ENCODE data around the gene GLI3. TPM values are rescaled to one million over a fixed set of nuclear protein-coding genes. Genes with fewer than 3 reads are reported as not detected.

Gene GLI3
- total RNA-seq, 6 experiments from 2014 or later = 0.12 to 0.95 (median 0.21) TPM

- no peak for TF ChIP-seq CTCF (IDR thresholded peaks at IDR 0.05)
- no peak for TF ChIP-seq POLR2A (IDR thresholded peaks at IDR 0.05)
- DNase-seq (no peak), ATAC-seq (no peak)
- 42% methylated on average over 3 of the region's 3 CpGs for WGBS (ENCODE audit: insufficient coverage, low coverage, low lambda C conversion rate, missing lambda C conversion rate)
- H3K9me3 ChIP-seq = no peaks in the 10 kb centered on the region
- H3K27ac ChIP-seq = no peak overlapping the region
- no peaks in the 10 kb centered on the region for H3K27me3 ChIP-seq
- no peaks in the 10 kb centered on the region for H3K36me3 ChIP-seq
- H3K4me3 ChIP-seq = no peak overlapping the region
- no peaks in the 10 kb centered on the region for H3K4me1 ChIP-seq
- intact Hi-C loops (cut with DNase I) = no loop called here
These were observed 215.4 kb downstream of the GLI3 start for GRCh38 chr7:42021631-42022030.

GRCh38 chr7:42020061-42020460, 216.9 kb downstream of the GLI3 start:
- Histone ChIP-seq H3K27me3 (no peaks in the 10 kb centered on the region), H3K9me3 (no peaks in the 10 kb centered on the region), H3K27ac (no peak overlapping the region), H3K36me3 (no peaks in the 10 kb centered on the region), H3K4me3 (no peak overlapping the region), H3K4me1 (no peaks in the 10 kb centered on the region)
- WGBS (ENCODE audit: insufficient coverage, low coverage, low lambda C conversion rate, missing lambda C conversion rate) = 54% methylated on average over 7 of the region's 7 CpGs
- ATAC-seq (no peak), DNase-seq (no peak)
- intact Hi-C loops (cut with DNase I) = no loop called here
- TF ChIP-seq POLR2A (IDR thresholded peaks at IDR 0.05) (no peak), CTCF (IDR thresholded peaks at IDR 0.05) (no peak)

- Histone ChIP-seq H3K9me3 (no peaks in the 10 kb centered on the region), H3K4me3 (no peak overlapping the region), H3K36me3 (no peaks in the 10 kb centered on the region), H3K4me1 (no peaks in the 10 kb centered on the region), H3K27me3 (no peaks in the 10 kb centered on the region), H3K27ac (no peak overlapping the region)
- intact Hi-C loops (cut with DNase I) = no loop called here
- no peak for DNase-seq
- ATAC-seq = no peak
- no peak for TF ChIP-seq CTCF (IDR thresholded peaks at IDR 0.05)
- WGBS (ENCODE audit: insufficient coverage, low coverage, low lambda C conversion rate, missing lambda C conversion rate) = 36% methylated on average over 15 of the region's 15 CpGs
These were observed 219.5 kb downstream of the GLI3 start for GRCh38 chr7:42017349-42017986.

- no peaks in the 10 kb centered on the region for H3K27me3 ChIP-seq
- ATAC-seq (no peak), DNase-seq (no peak)
- H3K27ac ChIP-seq = no peak overlapping the region
- 85% methylated on average over 3 of the region's 3 CpGs for WGBS (ENCODE audit: insufficient coverage, low coverage, low lambda C conversion rate, missing lambda C conversion rate)
- TF ChIP-seq CTCF (IDR thresholded peaks at IDR 0.05) = no peak
- TF ChIP-seq POLR2A (IDR thresholded peaks at IDR 0.05) = no peak
- H3K9me3 ChIP-seq = no peaks in the 10 kb centered on the region
- no peaks in the 10 kb centered on the region for H3K4me1 ChIP-seq
- H3K36me3 ChIP-seq = no peaks in the 10 kb centered on the region
- intact Hi-C loops (cut with DNase I) = no loop called here
- H3K4me3 ChIP-seq = no peak overlapping the region
These were observed 220.5 kb downstream of the GLI3 start for GRCh38 chr7:42016517-42016916.
